ENCODE data around the gene CDKN1C. TPM values are rescaled to one million over a fixed set of nuclear protein-coding genes. Genes with fewer than 3 reads are reported as not detected.
"Not testable (repeated sequence)": the region's sequence is repeated elsewhere in the genome, so short reads cannot be mapped to it uniquely, and the experiment has no call there.

CDKN1C gene
- total RNA-seq, 1 donor from 2014 or later, result 47.8 TPM

GRCh38 chr11:2909133-2909902 is 23.7 kb upstream of the CDKN1C start:
- Histone ChIP-seq H3K79me2 (ENCODE audit: low read depth) (no peaks in the 10 kb centered on the region), H4K20me1 (ENCODE audit: low read depth) (no peaks in the 10 kb centered on the region), H3K4me3 (no peak overlapping the region), H3F3A (ENCODE audit: low read depth) (no peaks in the 10 kb centered on the region), H2AFZ (replicated peaks) (no peak overlapping the region), H3K27me3 (no peaks in the 10 kb centered on the region), H3K36me3 (no peaks in the 10 kb centered on the region), H3K9ac (no peak overlapping the region), H3K9me3 (ENCODE audit: low read depth) (no peaks in the 10 kb centered on the region), H3K4me2 (no peak overlapping the region), H3K4me1 (no peaks in the 10 kb centered on the region), H3K27ac (no peak overlapping the region)
- H3K4me3 Mint-ChIP-seq, result no peak overlapping the region
- peaks cover 10% of the 10 kb centered on the region for H3K27me3 Mint-ChIP-seq (ENCODE audit: insufficient read depth, low read depth)
- no peak for DNase-seq (ENCODE audit: low spot score)
- TF ChIP-seq EZH2 (IDR thresholded peaks at IDR 0.05) (no peak), CTCF (IDR thresholded peaks at IDR 0.05) (no peak), EZH2phosphoT487 (IDR thresholded peaks at IDR 0.05) (no peak)
- no peaks in the 10 kb centered on the region for H3K36me3 Mint-ChIP-seq
- peaks cover 9% of the 10 kb centered on the region for H3K4me1 Mint-ChIP-seq
- H3K27ac Mint-ChIP-seq, result no peak overlapping the region
- H3K9me3 Mint-ChIP-seq, result peaks cover 4% of the 10 kb centered on the region

GRCh38 chr11:2908130-2908529 is 22.6 kb upstream of the CDKN1C start:
- no peaks in the 10 kb centered on the region for H3K9me3 ChIP-seq (ENCODE audit: low read depth)
- no peak overlapping the region for H3K4me3 ChIP-seq
- Mint-ChIP-seq H3K36me3 (no peaks in the 10 kb centered on the region), H3K9me3 (peaks cover 4% of the 10 kb centered on the region), H3K4me1 (peaks cover 9% of the 10 kb centered on the region), H3K27ac (no peak overlapping the region), H3K27me3 (ENCODE audit: insufficient read depth, low read depth) (peaks cover 15% of the 10 kb centered on the region), H3K4me3 (no peak overlapping the region)
- DNase-seq (ENCODE audit: low spot score), result no peak
- no peaks in the 10 kb centered on the region for H3K27me3 ChIP-seq
- no peaks in the 10 kb centered on the region for H3K36me3 ChIP-seq
- no peak for TF ChIP-seq EZH2phosphoT487 (IDR thresholded peaks at IDR 0.05)
- no peak for TF ChIP-seq CTCF (IDR thresholded peaks at IDR 0.05)
- no peak for TF ChIP-seq EZH2 (IDR thresholded peaks at IDR 0.05)
- H3K9ac ChIP-seq, result no peak overlapping the region
- H3K27ac ChIP-seq, result no peak overlapping the region
- H2AFZ ChIP-seq (replicated peaks), result no peak overlapping the region
- no peak overlapping the region for H3K4me2 ChIP-seq
- H4K20me1 ChIP-seq (ENCODE audit: low read depth), result no peaks in the 10 kb centered on the region
- no peaks in the 10 kb centered on the region for H3F3A ChIP-seq (ENCODE audit: low read depth)
- no peaks in the 10 kb centered on the region for H3K79me2 ChIP-seq (ENCODE audit: low read depth)
- H3K4me1 ChIP-seq, result no peaks in the 10 kb centered on the region

GRCh38 chr11:2905299-2905698 is 19.7 kb upstream of the CDKN1C start:
- H3K36me3 Mint-ChIP-seq; H3K79me2 ChIP-seq (ENCODE audit: low read depth); H3K27me3 ChIP-seq; H3K36me3 ChIP-seq; H3K4me3 Mint-ChIP-seq; H3K4me1 ChIP-seq; DNase-seq (ENCODE audit: low spot score); H3K9ac ChIP-seq; H3F3A ChIP-seq (ENCODE audit: low read depth); H3K4me3 ChIP-seq; H2AFZ ChIP-seq (replicated peaks); H3K9me3 Mint-ChIP-seq; H3K27ac Mint-ChIP-seq; H3K4me2 ChIP-seq; H4K20me1 ChIP-seq (ENCODE audit: low read depth); H3K9me3 ChIP-seq (ENCODE audit: low read depth); H3K27ac ChIP-seq: not testable (repeated sequence)
- H3K27me3 Mint-ChIP-seq (ENCODE audit: insufficient read depth, low read depth), result peaks cover 13% of the 10 kb centered on the region
- H3K4me1 Mint-ChIP-seq, result peaks cover 15% of the 10 kb centered on the region

All from neural progenitor cell (in vitro differentiated cells).